Esophagus squamous epithelium (tissue), 5 donors: ENCODE results near the gene STRBP. TPM values are rescaled to one million over a fixed set of nuclear protein-coding genes. Genes with fewer than 3 reads are reported as not detected.

Source experiments
- DNase-seq: peaks from one replicate; lab custom pipeline; 2025; lab: John Stamatoyannopoulos, UW
- H3K27ac ChIP-seq, 4 donors: fragments of 200-600 bp; sonication (generic); one replicate each; pipeline ENCODE4 v1.5.1; 2016 to 2019; ENCODE audit warnings: mild to moderate bottlenecking in 1 of 4
- H3K27me3 ChIP-seq, 4 donors: fragments of 200-600 bp; sonication (generic); 1 replicate in 3 of 4; 2 replicates in 1 of 4; pipeline versions ENCODE4 v1.5.1 to v1.6.0; 2017 to 2021; ENCODE audit warnings: antibody characterized with exemption in 1 of 4
- H3K36me3 ChIP-seq, 3 donors: fragments of 200-600 bp; sonication (generic); one replicate each; pipeline ENCODE4 v1.5.1; 2016 to 2019
- H3K4me1 ChIP-seq, 3 donors: fragments of 200-600 bp; sonication (generic); one replicate each; pipeline ENCODE4 v1.5.1; 2017 to 2019
- H3K4me3 ChIP-seq, 4 donors: fragments of 200-600 bp; sonication (generic); 1 replicate in 3 of 4; 2 replicates in 1 of 4; pipeline ENCODE4 v1.5.1; 2016 to 2019; ENCODE audit warnings: mild to moderate bottlenecking in 2 of 4, moderate library complexity in 1 of 4
- H3K9me3 ChIP-seq, 3 donors: fragments of 200-600 bp; sonication (generic); one replicate each; pipeline ENCODE4 v1.5.1; 2016 to 2019
- POLR2A ChIP-seq, 4 donors: fragments of 450-650 bp; IDR thresholded peaks; one replicate each; pipeline ENCODE4 v1.6.1; 2017; ENCODE audit warnings: antibody characterized with exemption in 4 of 4, mild to moderate bottlenecking in 4 of 4, moderate library complexity in 3 of 4
- WGBS, 2 donors: methylation state at CpG; one replicate each; pipeline ENCODE4 v1.1.5; 2018; 5-methylcytosine and 5-hydroxymethylcytosine counted together
- intact Hi-C: fragments of 100-400 bp; cut with DNase I; formaldehyde crosslinking; loops from one replicate; pipeline ENCODE4 v1.15.0; 2022
- total RNA-seq, 4 donors: library from RNA; depleted of rRNA; stranded (reverse); fragments of >200 nt; gene quantifications; one replicate each; pipeline ENCODE4 v1.1.0, GENCODE V29; 2016
- TF ChIP-seq, protein P1 (sequence below), 6 experiments: fragments of 450-650 bp in 4 of 6; fragments of 200-600 bp in 2 of 6; sonication (generic) in 2 of 6; IDR thresholded peaks; one replicate each; pipeline ENCODE4 v1.5.1; 2016 to 2019; ENCODE audit warnings: antibody characterized with exemption in 6 of 6, mild to moderate bottlenecking in 4 of 6, moderate library complexity in 4 of 6
- donor health status: DM: yes; HTN: yes; CAD: no.

The STRBP gene
- total RNA-seq, 4 donors from 2014 or later, result 22.7 to 26.1 (median 23.6) TPM

DNA sequence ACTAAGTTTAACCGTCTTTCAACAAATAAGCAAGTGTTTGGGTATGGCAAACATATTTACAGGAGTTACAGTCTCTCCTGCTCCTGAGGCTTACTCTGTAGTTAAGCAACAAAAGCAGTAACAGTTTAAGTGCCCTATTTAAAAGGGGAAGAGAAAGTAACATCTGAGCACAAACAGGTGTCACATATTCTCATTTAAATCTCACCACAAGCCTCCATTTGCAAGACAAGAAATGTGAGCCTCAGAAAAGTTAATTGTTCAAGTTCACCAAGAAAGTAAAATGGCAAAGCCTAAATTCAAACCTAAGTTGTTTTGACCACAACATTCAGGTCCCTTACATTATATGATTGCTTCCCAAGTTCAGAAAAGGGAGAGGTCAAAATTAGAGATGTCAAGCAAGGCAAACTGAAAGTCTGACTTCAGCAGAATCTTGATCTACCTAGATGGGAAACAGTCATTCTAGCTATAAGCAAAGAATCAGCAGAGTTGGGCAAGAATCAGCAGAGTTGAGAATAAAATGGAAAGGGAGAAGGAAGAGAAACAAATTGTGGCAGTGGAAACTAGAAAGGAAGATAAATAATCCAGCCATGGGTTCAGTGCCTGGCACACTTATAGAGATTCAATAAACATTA lies 93.4 kb downstream of the STRBP start:
- intact Hi-C loops, result no loop called here
- Histone ChIP-seq H3K4me1 (peaks cover 0 to 13% (median 0%) of the 10 kb centered on the region in 3 donors), H3K27me3 (no peaks in the 10 kb centered on the region), H3K36me3 (peaks cover 0 to 45% (median 0%) of the 10 kb centered on the region in 3 donors), H3K9me3 (no peaks in the 10 kb centered on the region), H3K4me3 (no peak overlapping the region), H3K27ac (no peak overlapping the region)
- no peak for DNase-seq
- TF ChIP-seq POLR2A (IDR thresholded peaks at IDR 0.05), result no peak
- TF ChIP-seq, protein P1, sequence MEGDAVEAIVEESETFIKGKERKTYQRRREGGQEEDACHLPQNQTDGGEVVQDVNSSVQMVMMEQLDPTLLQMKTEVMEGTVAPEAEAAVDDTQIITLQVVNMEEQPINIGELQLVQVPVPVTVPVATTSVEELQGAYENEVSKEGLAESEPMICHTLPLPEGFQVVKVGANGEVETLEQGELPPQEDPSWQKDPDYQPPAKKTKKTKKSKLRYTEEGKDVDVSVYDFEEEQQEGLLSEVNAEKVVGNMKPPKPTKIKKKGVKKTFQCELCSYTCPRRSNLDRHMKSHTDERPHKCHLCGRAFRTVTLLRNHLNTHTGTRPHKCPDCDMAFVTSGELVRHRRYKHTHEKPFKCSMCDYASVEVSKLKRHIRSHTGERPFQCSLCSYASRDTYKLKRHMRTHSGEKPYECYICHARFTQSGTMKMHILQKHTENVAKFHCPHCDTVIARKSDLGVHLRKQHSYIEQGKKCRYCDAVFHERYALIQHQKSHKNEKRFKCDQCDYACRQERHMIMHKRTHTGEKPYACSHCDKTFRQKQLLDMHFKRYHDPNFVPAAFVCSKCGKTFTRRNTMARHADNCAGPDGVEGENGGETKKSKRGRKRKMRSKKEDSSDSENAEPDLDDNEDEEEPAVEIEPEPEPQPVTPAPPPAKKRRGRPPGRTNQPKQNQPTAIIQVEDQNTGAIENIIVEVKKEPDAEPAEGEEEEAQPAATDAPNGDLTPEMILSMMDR (IDR thresholded peaks at IDR 0.05), result no peak
- 75 to 88% methylated on average over 1 of the region's 1 CpG for WGBS, 2 donors

DNA sequence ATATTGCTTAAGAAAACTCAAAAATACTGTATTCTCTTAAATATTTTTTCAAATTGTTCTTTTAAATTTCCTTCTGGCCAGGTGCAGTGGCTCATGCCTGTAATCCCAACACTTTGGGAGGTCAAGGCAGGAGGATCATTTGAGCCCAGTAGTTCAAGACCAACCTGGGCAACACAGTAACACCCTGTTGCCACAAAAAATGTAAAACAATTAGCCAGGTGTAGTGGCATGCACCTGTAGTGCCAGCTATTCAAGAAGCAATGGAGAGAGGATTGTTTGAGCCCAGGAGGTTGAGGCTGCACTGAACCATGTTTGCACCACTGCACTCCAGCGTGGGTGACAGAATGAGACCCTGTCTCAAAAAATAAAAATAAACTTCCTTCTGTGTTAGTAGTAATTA lies 94.3 kb downstream of the STRBP start:
- 88 to 90% methylated on average over 1 of the region's 1 CpG for WGBS, 2 donors
- intact Hi-C loops, result no loop called here
- H3K4me1 ChIP-seq, result peaks cover 0 to 13% (median 0%) of the 10 kb centered on the region in 3 donors
- H3K27ac ChIP-seq, result no peak overlapping the region
- DNase-seq, result no peak
- no peaks in the 10 kb centered on the region for H3K27me3 ChIP-seq
- H3K4me3 ChIP-seq, result no peak overlapping the region
- H3K36me3 ChIP-seq, result peaks cover 0 to 45% (median 0%) of the 10 kb centered on the region in 3 donors
- H3K9me3 ChIP-seq, result no peaks in the 10 kb centered on the region
- TF ChIP-seq, protein P1 (IDR thresholded peaks at IDR 0.05), result no peak
- no peak for TF ChIP-seq POLR2A (IDR thresholded peaks at IDR 0.05)

DNA sequence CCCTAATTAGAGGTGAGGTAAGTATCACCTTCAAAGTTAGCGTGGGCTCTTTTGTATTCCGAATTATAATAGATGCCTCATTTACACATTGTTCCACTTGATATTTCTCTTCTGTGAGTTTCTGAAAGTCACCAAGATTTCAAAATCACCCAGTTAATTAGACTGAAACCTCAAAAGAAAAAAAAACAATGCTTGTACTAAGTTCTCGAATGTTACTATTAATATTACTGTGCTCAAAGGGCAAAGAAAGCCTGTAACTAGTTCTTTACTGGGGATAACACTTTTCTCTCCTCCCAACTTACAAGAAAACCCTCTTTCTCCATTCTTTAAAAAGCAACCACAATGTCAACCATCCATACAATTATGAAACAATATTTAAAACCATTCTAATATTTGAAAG lies 98.5 kb downstream of the STRBP start:
- TF ChIP-seq POLR2A (IDR thresholded peaks at IDR 0.05), result no peak
- TF ChIP-seq, protein P1 (IDR thresholded peaks at IDR 0.05), result no peak
- Histone ChIP-seq H3K4me1 (no peaks in the 10 kb centered on the region), H3K27me3 (no peaks in the 10 kb centered on the region), H3K27ac (no peak overlapping the region), H3K9me3 (no peaks in the 10 kb centered on the region), H3K4me3 (no peak overlapping the region), H3K36me3 (peaks cover 0 to 34% (median 0%) of the 10 kb centered on the region in 3 donors)
- intact Hi-C loops, result no loop called here
- no peak for DNase-seq
- 81 to 86% methylated on average over 3 of the region's 3 CpGs for WGBS, 2 donors

DNA sequence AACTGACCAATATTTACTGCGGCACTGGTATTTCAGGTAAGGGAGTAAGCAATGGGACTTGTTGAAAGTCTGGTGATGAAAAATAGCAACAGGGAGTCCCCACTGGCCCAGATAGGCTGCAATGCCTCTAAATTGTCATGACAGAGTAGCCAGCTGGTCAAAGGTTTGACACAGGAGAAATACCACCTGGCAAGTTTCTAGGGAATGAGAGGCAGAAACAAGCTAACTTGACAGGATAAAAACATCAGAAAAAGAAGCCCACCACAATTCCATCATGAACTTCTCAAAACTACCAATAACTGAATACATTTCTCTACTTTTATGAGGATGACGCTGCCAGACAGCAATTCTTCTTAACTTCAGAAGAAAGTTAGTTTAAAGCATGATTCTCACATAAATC lies 99.8 kb downstream of the STRBP start:
- no peaks in the 10 kb centered on the region for H3K9me3 ChIP-seq
- H3K27ac ChIP-seq, result no peak overlapping the region
- 81 to 86% methylated on average over 2 of the region's 2 CpGs for WGBS, 2 donors
- H3K36me3 ChIP-seq, result peaks cover 0 to 31% (median 0%) of the 10 kb centered on the region in 3 donors
- H3K4me1 ChIP-seq, result no peaks in the 10 kb centered on the region
- H3K27me3 ChIP-seq, result no peaks in the 10 kb centered on the region
- no peak overlapping the region for H3K4me3 ChIP-seq
- intact Hi-C loops, result no loop called here
- TF ChIP-seq, protein P1 (IDR thresholded peaks at IDR 0.05), result no peak
- no peak for TF ChIP-seq POLR2A (IDR thresholded peaks at IDR 0.05)
- DNase-seq, result no peak

DNA sequence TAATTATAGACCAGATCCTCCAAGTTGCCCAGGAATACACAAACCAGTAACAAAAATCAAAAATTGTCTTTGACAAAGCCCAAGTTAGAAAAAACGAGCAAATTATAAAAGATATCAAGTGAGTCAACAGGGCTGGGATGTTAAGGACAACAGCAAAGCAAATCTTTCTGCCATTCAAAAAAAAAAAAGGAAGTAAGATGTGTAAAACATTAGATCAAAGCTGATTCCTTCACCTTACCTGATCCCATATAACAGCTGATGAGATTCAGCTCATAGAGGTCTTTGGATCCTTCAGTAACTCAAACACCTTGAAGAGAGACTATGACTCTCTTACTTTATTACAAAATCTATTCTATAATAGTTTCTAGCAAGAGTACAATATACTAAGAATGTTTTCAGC lies 100.9 kb downstream of the STRBP start:
- Histone ChIP-seq H3K4me1 (no peaks in the 10 kb centered on the region), H3K4me3 (no peak overlapping the region), H3K27ac (no peak overlapping the region), H3K36me3 (peaks cover 0 to 20% (median 0%) of the 10 kb centered on the region in 3 donors), H3K27me3 (no peaks in the 10 kb centered on the region), H3K9me3 (no peaks in the 10 kb centered on the region)
- TF ChIP-seq POLR2A (IDR thresholded peaks at IDR 0.05), result no peak
- TF ChIP-seq, protein P1 (IDR thresholded peaks at IDR 0.05), result no peak
- intact Hi-C loops, result no loop called here
- no peak for DNase-seq
- 71 to 81% methylated on average over 1 of the region's 1 CpG for WGBS, 2 donors
